ENCODE measurements around the gene SLC25A53.
"Not testable (repeated sequence)": the region's sequence is repeated elsewhere in the genome, so short reads cannot be mapped to it uniquely, and the experiment has no call there.

The SLC25A53 gene

DNA sequence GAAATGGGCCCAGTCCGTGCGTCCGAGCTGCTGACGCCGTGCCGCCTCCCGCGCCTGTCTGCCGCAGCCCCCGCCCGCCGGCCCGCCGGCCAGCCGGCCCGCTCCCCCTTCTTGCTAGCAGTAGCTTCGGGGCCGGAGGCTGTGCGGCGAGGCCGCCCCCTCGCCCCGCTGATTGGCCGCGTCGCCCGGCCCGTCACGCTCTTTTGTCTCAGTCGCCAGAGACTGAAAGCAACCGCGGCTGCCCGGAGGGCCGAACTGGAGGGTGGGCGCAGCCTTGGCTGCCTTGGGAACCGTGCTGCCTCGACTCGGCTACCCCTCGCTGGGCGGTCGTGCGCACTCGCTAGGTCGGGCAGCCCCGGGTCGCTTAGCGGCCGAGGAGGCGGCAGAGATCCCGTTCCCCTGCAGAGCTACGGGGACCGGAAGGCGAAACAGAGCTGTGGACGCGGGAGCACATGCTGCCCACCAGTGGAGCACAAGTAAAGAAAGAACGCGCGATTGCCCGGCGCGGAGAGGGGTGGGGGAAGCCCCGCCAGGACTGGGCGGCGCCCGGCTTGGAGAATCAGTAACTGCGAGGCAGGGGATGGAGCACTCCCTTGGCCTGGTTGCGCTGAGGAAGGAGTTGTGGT is 44.4 kb downstream of the SLC25A53 start, which contains the start of gene ZCCHC18:
ZCCHC18 (plus strand) TSS at position 198 of the 626 bp plus-strand sequence. CDS start 1,589 bp downstream, outside the sequence.
- TF ChIP-seq POLR2A (IDR thresholded peaks at IDR 0.05; ENCODE audit: low read depth, low read length) (no peak), POU2F2 (IDR thresholded peaks at IDR 0.05; ENCODE audit: low read depth, low read length) (no peak), TAF1 (IDR thresholded peaks at IDR 0.05; ENCODE audit: low read depth, low read length) (no peak), POLR2AphosphoS5 (IDR thresholded peaks at IDR 0.05; ENCODE audit: low read depth, low read length) (no peak), SPI1 (IDR thresholded peaks at IDR 0.05; ENCODE audit: low read depth, low read length) (no peak), PAX5 (IDR thresholded peaks at IDR 0.05; ENCODE audit: insufficient read depth, low read length, severe bottlenecking) (no peak)
- FAIRE-seq (peak; percentile 96), DNase-seq (ENCODE audit: insufficient read length, low spot score) (peak; percentile 48)

DNA sequence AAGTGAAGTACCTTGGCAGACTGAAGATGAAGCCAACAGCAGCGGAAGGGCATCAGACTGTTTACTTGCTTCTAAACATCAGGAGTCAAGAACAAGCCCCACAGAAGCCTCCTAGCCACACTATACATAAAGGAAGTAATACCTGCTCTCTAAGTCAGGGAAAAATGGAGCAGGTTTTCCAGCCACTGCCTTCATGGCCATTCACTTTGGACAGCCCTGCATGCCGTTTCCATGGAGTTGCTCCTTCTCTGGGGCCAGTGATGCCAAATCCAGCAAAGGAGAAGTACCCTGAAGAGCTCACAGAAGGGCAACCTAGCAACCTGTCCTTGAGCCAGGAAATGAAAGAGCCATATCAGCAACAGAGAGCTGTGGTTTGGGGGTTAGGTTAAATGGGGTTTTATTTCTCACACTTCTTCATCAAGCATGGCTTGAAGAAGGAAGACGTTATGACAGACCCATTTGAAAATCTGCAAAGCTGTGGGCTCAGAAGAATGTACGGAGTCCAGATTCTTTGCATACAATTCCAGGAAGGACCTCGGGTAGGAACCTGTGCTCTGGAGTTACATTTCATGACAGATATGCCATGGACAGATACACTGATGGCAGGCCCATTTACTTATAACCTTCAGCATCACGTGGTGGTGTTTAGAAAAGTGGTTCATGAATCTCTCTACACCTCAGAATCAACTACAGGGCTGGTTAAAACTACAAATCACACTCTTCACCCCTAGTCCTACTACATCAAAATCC is 46.1 kb downstream of the SLC25A53 start:
- peak; percentile 99 for FAIRE-seq
- not testable (repeated sequence) for DNase-seq (ENCODE audit: insufficient read length, low spot score)

DNA sequence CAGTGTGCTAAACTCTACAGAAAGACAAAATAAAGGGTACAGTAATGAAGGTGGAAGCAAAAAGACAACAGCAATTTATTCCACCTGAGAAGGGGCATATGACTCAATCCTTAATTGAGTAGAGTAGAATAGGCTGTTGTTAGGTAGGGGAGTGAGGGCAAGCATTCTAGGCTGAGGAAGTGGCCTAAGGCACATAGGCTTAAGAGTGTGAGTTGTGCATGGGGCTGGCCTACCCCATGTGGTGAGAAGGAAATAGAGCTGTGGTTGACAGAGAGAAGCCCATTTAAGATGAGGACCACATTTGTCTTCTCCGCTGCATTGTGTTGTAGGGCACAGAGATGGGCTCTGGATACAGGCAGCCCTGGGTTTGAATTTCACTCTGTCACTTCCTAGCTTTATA is 47.9 kb downstream of the SLC25A53 start:
- FAIRE-seq (peak; percentile 84), DNase-seq (ENCODE audit: insufficient read length, low spot score) (no peak)
- no peak for TF ChIP-seq POLR2A (IDR thresholded peaks at IDR 0.05; ENCODE audit: low read depth, low read length)
- no peak for TF ChIP-seq POU2F2 (IDR thresholded peaks at IDR 0.05; ENCODE audit: low read depth, low read length)
- no peak for TF ChIP-seq SPI1 (IDR thresholded peaks at IDR 0.05; ENCODE audit: low read depth, low read length)
- TF ChIP-seq PAX5 (IDR thresholded peaks at IDR 0.05; ENCODE audit: insufficient read depth, low read length, severe bottlenecking): no peak
- TF ChIP-seq POLR2AphosphoS5 (IDR thresholded peaks at IDR 0.05; ENCODE audit: low read depth, low read length): no peak
- no peak for TF ChIP-seq TAF1 (IDR thresholded peaks at IDR 0.05; ENCODE audit: low read depth, low read length)

DNA sequence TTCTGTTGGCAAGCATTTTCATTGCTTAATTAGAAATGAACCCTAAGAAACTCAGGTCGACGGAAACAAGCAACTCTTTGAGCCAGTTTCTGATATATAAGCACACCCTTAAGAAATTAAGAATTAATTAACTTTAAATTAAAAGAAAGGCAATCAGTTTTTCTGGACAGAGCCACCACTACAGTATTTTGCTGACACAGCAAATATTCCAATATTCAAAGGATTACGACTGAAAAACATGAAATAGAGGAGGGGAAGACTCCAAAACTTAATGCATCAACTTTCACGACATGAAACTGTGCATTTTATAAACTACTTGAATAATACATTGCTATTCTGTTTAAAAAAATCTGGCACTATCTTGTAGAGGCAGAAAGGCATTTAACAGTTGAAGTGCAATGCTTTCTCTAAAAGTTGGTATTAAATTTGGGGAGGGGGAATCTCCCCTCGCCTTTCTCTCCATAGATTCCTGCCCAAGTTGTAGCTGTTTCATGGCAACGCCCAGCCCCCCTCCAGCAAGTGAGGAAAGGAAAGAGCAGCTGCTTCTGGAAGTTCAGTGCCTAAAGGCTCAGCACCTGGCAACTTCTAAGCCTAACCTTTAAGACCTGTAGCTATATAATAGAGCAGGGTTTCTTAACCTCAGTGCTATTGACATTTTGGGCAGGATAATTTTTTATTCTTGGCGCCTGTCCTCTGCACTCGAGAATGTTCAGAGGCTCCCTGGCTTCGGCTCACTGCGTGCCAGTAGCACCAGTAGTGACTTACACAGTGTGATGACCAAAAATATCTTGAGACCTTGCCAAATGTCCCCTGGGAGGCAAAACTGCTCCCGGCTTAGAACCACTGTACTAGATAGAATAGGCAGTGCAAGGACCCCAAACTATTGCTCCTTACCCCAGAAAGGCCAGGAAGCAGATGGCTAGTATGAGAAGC is 51.2 kb downstream of the SLC25A53 start:
- DNase-seq (ENCODE audit: insufficient read length, low spot score) (no peak), FAIRE-seq (no peak)
- TF ChIP-seq POLR2A (IDR thresholded peaks at IDR 0.05; ENCODE audit: low read depth, low read length) (no peak), TAF1 (IDR thresholded peaks at IDR 0.05; ENCODE audit: low read depth, low read length) (no peak), POLR2AphosphoS5 (IDR thresholded peaks at IDR 0.05; ENCODE audit: low read depth, low read length) (no peak), SPI1 (IDR thresholded peaks at IDR 0.05; ENCODE audit: low read depth, low read length) (no peak), POU2F2 (IDR thresholded peaks at IDR 0.05; ENCODE audit: low read depth, low read length) (no peak), PAX5 (IDR thresholded peaks at IDR 0.05; ENCODE audit: insufficient read depth, low read length, severe bottlenecking) (no peak)

DNA sequence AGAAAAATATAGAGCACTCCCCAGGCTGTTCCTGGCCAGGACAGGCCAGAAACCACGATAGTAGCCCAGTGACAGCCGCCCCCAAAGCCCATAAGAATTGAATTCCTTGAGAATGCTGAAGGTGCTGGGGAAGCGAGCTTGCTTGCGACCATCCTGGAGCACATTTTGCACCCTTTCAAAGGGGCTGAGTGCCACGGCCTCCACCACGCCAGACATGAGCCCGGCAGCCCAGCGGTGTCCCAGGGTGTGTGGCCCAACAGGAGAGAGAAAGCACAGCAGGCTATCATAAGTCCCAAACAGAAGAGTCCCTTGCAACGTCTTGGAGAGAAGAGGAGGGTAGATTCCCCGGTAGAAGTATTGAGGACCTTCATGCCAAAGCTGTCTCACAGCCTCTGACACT is 52.1 kb downstream of the SLC25A53 start:
- TF ChIP-seq SPI1 (IDR thresholded peaks at IDR 0.05; ENCODE audit: low read depth, low read length) (no peak), POU2F2 (IDR thresholded peaks at IDR 0.05; ENCODE audit: low read depth, low read length) (no peak)
- FAIRE-seq (no peak), DNase-seq (ENCODE audit: insufficient read length, low spot score) (no peak)

DNA sequence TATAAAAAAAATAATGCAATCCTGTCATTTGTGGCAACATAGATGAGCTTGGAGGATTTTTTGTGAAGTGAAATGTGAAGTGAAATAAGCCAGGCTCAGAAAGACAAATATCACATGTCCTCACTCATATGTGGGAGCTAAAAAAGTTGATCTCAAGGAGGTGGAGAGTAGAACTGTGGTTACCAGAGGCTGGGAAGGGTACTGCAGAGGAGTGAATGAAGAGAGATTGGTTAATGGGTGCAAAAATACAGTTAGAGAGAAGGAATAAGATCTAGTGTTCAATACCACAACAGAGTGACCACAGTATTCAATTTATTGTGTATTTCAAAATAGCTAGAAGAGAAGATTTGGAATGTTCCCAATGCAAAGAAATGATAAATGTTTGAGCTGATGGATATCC is 57.9 kb downstream of the SLC25A53 start:
- TF ChIP-seq SPI1 (IDR thresholded peaks at IDR 0.05; ENCODE audit: low read depth, low read length): no peak
- no peak for TF ChIP-seq POU2F2 (IDR thresholded peaks at IDR 0.05; ENCODE audit: low read depth, low read length)
- TF ChIP-seq POLR2AphosphoS5 (IDR thresholded peaks at IDR 0.05; ENCODE audit: low read depth, low read length): no peak
- no peak for TF ChIP-seq POLR2A (IDR thresholded peaks at IDR 0.05; ENCODE audit: low read depth, low read length)
- TF ChIP-seq TAF1 (IDR thresholded peaks at IDR 0.05; ENCODE audit: low read depth, low read length): no peak
- TF ChIP-seq PAX5 (IDR thresholded peaks at IDR 0.05; ENCODE audit: insufficient read depth, low read length, severe bottlenecking): no peak
- FAIRE-seq (peak; percentile 61), DNase-seq (ENCODE audit: insufficient read length, low spot score) (no peak)

DNA sequence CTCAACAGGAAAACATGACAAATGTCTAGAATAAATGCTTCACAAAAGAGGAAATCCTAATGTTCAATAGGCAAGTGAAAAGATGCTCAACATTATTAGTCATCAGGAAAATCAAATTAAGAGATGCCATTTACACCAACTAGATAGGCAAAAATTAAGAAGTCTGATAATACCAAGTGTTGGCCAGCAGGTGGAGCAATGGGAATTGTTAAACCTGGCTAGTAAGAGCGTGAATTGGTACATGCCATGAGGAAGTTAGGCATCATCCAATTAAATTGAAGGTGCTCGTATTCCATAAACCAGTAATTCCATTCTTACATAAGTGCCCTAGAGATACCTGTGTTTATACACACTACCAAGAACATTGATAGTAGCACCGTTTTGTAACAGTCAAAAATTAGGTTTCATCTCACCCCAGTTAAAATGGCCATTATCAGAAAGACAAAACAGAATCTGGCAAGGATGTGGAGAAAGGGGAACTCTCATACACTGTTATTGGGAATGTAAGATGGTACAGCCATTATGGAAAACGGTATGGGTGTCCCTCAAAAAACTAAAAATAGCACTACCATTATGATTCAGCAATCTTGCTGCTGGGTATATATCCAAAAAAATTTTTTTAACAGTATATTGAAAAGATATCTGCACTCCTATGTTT is 58.5 kb downstream of the SLC25A53 start:
- TF ChIP-seq SPI1 (IDR thresholded peaks at IDR 0.05; ENCODE audit: low read depth, low read length): no peak
- FAIRE-seq (peak; percentile 85), DNase-seq (ENCODE audit: insufficient read length, low spot score) (no peak)

DNA sequence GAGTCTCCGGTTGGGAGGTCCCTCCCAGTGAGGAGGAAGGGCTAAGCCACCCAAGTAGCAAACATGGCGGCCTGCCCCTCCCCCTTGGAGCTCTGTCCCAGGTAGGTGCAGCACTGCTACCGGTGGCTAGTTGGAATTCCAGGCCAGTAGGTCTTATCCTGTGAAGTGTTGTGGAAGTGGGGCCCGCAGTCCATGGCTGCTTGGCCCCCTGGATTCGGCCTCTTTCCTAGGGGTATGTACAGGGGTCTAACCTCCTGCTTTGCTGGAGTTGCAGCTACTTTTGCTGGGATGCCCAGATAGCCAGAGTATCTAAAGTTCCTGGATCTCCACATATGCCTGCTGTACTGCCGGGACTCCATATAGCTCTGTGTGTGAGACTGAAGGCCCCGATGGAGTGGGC is 70.9 kb downstream of the SLC25A53 start:
- FAIRE-seq (no peak), DNase-seq (ENCODE audit: insufficient read length, low spot score) (no peak)
- no peak for TF ChIP-seq POLR2AphosphoS5 (IDR thresholded peaks at IDR 0.05; ENCODE audit: low read depth, low read length)
- TF ChIP-seq PAX5 (IDR thresholded peaks at IDR 0.05; ENCODE audit: insufficient read depth, low read length, severe bottlenecking): no peak
- no peak for TF ChIP-seq POU2F2 (IDR thresholded peaks at IDR 0.05; ENCODE audit: low read depth, low read length)
- TF ChIP-seq TAF1 (IDR thresholded peaks at IDR 0.05; ENCODE audit: low read depth, low read length): no peak

DNA sequence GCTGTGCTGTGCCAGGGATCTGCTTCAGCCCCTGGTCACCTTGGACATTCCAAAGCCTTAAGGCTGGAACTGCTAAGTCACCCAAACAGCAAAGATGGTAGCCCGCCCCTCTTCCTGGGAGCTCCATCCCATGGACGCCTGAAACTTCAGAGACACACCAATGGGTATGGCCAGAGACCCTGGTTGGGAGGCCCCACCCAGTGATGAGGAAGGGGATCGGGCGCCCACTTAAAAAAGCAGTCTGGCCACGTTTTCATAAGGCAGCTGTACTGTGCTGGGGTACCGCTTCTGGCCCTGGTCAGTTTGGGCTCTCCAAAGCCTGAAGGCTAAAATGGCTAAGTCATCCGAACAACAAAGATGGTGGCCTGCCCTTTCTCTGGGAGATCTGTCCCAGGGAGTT is 71.3 kb downstream of the SLC25A53 start:
- TF ChIP-seq POLR2A (IDR thresholded peaks at IDR 0.05; ENCODE audit: low read depth, low read length) (no peak), POLR2AphosphoS5 (IDR thresholded peaks at IDR 0.05; ENCODE audit: low read depth, low read length) (no peak), SPI1 (IDR thresholded peaks at IDR 0.05; ENCODE audit: low read depth, low read length) (no peak), POU2F2 (IDR thresholded peaks at IDR 0.05; ENCODE audit: low read depth, low read length) (no peak), TAF1 (IDR thresholded peaks at IDR 0.05; ENCODE audit: low read depth, low read length) (no peak), PAX5 (IDR thresholded peaks at IDR 0.05; ENCODE audit: insufficient read depth, low read length, severe bottlenecking) (no peak)
- FAIRE-seq: no peak
- DNase-seq (ENCODE audit: insufficient read length, low spot score): no peak

Measured in GM12891 (cell line).